Endothelial cell of umbilical vein (primary cell): ENCODE data around the gene THSD1. TPM values are rescaled to one million over a fixed set of nuclear protein-coding genes. Genes with fewer than 3 reads are reported as not detected.
"Not testable (repeated sequence)": the region's sequence is repeated elsewhere in the genome, so short reads cannot be mapped to it uniquely, and the experiment has no call there.

Experiments
- BruUV-seq: library from RNA; stranded (reverse); fragments of 400-500 nt; replicated peaks from 2 replicates; lab custom pipeline; 2021; lab: Mats Ljungman, UMichigan
- CTCF ChIA-PET: fragments of 300-600, 350-600 bp; sonication (Branson Sonifier 250); formaldehyde crosslinking; loops from one replicate; lab custom pipeline; 2021; ENCODE audit warnings: antibody characterized with exemption, inconsistent platforms; lab: Charles Lee
- POLR2A ChIA-PET: fragments of 300-600, 350-600 bp; sonication (Branson Sonifier 250); formaldehyde crosslinking; loops from one replicate; lab custom pipeline; 2021; ENCODE audit warnings: antibody characterized with exemption, inconsistent platforms; lab: Charles Lee
- DNase-seq: peaks from one replicate; pipeline ENCODE4 v3.0.0-alpha.2; 2011; ENCODE audit warnings: low read depth, low spot score
- FAIRE-seq: peaks from 2 replicates; lab custom pipeline; 2011; peaks lifted over from hg19 to GRCh38; lab: Jason Lieb, UNC
- H2AFZ ChIP-seq: 2 replicates; pipeline ENCODE4 v1.6.0; 2012; ENCODE audit warnings: low read depth, low read length, control low read depth, inconsistent platforms
- H3K27ac ChIP-seq: 2 replicates; pipeline ENCODE4 v1.5.1; 2011; ENCODE audit warnings: low read depth, mild to moderate bottlenecking, control low read depth, low read length, moderate library complexity; ENCODE audit not compliant: insufficient read depth
- H3K27me3 ChIP-seq, 2 experiments: 2 replicates each; pipeline versions ENCODE4 v1.6.0 to v1.6.1; 2011; ENCODE audit warnings: low read length in 2 of 2, mixed read lengths in 1 of 2; ENCODE audit not compliant: control insufficient read depth in 2 of 2, insufficient read depth in 2 of 2
- H3K36me3 ChIP-seq, 2 experiments: 2 replicates in 1 of 2; 3 replicates in 1 of 2; pipeline ENCODE4 v1.5.1; 2011; ENCODE audit warnings: low read length in 2 of 2, mild to moderate bottlenecking in 1 of 2, moderate library complexity in 1 of 2; ENCODE audit not compliant: control insufficient read depth in 2 of 2, insufficient read depth in 2 of 2; ENCODE audit errors: extremely low read depth in 1 of 2
- H3K4me1 ChIP-seq: 3 replicates; pipeline ENCODE4 v1.5.1; 2011; ENCODE audit warnings: mild to moderate bottlenecking, low read length; ENCODE audit not compliant: control insufficient read depth, insufficient read depth; ENCODE audit errors: extremely low read depth
- H3K4me2 ChIP-seq: 2 replicates; pipeline ENCODE4 v1.6.1; 2011; ENCODE audit warnings: low read length, control low read depth, mixed read lengths; ENCODE audit not compliant: insufficient read depth
- H3K4me3 ChIP-seq, 3 experiments: fragments of 200-600 bp in 1 of 3; sonication (generic), shearing (Covaris generic) in 1 of 3; replicated peaks in 1 of 3; 2 replicates each; pipeline ENCODE4 v1.5.1; 2011 to 2016; ENCODE audit warnings: control low read depth in 3 of 3, low read length in 3 of 3, mild to moderate bottlenecking in 2 of 3, inconsistent platforms in 1 of 3, low read depth in 1 of 3, moderate library complexity in 1 of 3; ENCODE audit not compliant: insufficient read depth in 1 of 3
- H3K79me2 ChIP-seq: 2 replicates; pipeline ENCODE4 v1.6.0; 2012; ENCODE audit warnings: low read length, inconsistent platforms; ENCODE audit not compliant: control insufficient read depth, insufficient read depth
- H3K9ac ChIP-seq: replicated peaks from 2 replicates; pipeline ENCODE3; 2011; ENCODE audit warnings: low read length, control low read depth; ENCODE audit not compliant: insufficient read depth; ENCODE audit errors: extremely low read depth
- H3K9me1 ChIP-seq: replicated peaks from 3 replicates; pipeline ENCODE4 v1.6.0; 2011; ENCODE audit warnings: mild to moderate bottlenecking, low read length; ENCODE audit not compliant: control insufficient read depth, insufficient read depth; ENCODE audit errors: extremely low read depth
- H3K9me3 ChIP-seq: replicated peaks from 2 replicates; pipeline ENCODE4 v1.5.1; 2012; ENCODE audit warnings: low read length, inconsistent platforms; ENCODE audit not compliant: control insufficient read depth, insufficient read depth
- H4K20me1 ChIP-seq: replicated peaks from 2 replicates; pipeline ENCODE3; 2011; ENCODE audit warnings: mild to moderate bottlenecking, low read length; ENCODE audit not compliant: control insufficient read depth, insufficient read depth; ENCODE audit errors: extremely low read depth
- FOS ChIP-seq: IDR thresholded peaks from 2 replicates; pipeline ENCODE4 v1.6.1; 2011; ENCODE audit warnings: mild to moderate bottlenecking, low read length, moderate library complexity, borderline replicate concordance; ENCODE audit not compliant: insufficient read depth
- POLR2A ChIP-seq: IDR thresholded peaks from 2 replicates; pipeline ENCODE4 v1.6.1; 2012; ENCODE audit warnings: low read depth, mild to moderate bottlenecking, control low read depth, low read length
- dilution Hi-C: fragments of 300-500 bp; cut with MboI; formaldehyde crosslinking; loops from one replicate; pipeline ENCODE4 v1.15.0; 2019; ENCODE audit warnings: low sequenced_read_pairs; ENCODE audit not compliant: extremely low pct_ligation_motif_present
- intact Hi-C: fragments of 100-400 bp; cut with micrococcal nuclease; formaldehyde crosslinking; loops from one replicate; pipeline ENCODE4 v1.10.0; 2022
- polyA plus RNA-seq, 4 experiments: library from polyadenylated mRNA; depleted of rRNA in 3 of 4; stranded (reverse) in 3 of 4; unstranded in 1 of 4; fragments of >200 nt; gene quantifications; 2 replicates each; pipeline versions ENCODE4 v1.2.1 to v1.2.3, GENCODE V29; 2011 to 2012; ENCODE audit warnings: missing spikeins in 1 of 4
- total RNA-seq: library from RNA; stranded (reverse); gene quantifications from 2 replicates; pipeline ENCODE4 v1.2.3, GENCODE V29; 2021

THSD1 gene
- total and polyA plus RNA-seq, 2 donors (not counting 3 experiments of a cell fraction or from before 2014, with no cell fraction given): 25.4 to 27.6 TPM

DNA sequence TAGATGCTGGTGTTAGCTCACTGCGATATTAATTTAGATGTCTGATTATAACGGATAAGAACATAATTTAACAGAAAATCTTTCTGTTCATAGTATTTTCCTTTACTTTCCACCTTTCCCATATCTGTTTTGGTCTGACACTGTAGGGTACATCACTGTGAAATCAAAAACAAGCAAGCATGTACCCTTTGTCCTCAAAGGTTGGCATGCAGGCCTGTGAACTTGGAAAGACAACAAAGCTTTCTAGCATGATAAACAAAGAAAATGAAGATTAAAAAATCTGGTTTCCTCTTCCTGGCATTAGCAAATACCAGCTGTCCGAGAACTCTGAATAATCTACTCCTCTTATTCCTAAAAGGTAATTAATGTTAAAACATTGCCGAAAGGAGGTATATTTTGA lies 31.6 kb downstream of the THSD1 start:
- H3K9me1 ChIP-seq: no peaks in the 10 kb centered on the region
- no peak for TF ChIP-seq POLR2A
- no peaks in the 10 kb centered on the region for H3K79me2 ChIP-seq
- DNase-seq (peak; percentile 64), FAIRE-seq (no peak)
- H3K9ac ChIP-seq: no peak overlapping the region
- peaks cover 2 to 11% of the 10 kb centered on the region in 2 experiments for H3K36me3 ChIP-seq
- no peaks in the 10 kb centered on the region for H3K9me3 ChIP-seq
- CTCF ChIA-PET: interaction anchor here (1.3 to 5.0 kb wide), 4 partner anchors 10 to 75 kb away, joined by 3 to 43 read pairs (median 4); partner anchors contain the start of gene VPS36
- BruUV-seq: no TSS peak
- no peak overlapping the region for H3K4me3 ChIP-seq
- intact Hi-C loops: loop anchor here (2.0 kb wide), 1 partner anchor 30 kb away; no protein-coding TSS in a partner anchor
- H3K27me3 ChIP-seq: no peaks in the 10 kb centered on the region
- H2AFZ ChIP-seq: no peak overlapping the region
- no peaks in the 10 kb centered on the region for H4K20me1 ChIP-seq
- dilution Hi-C loops: no loop called here
- H3K4me2 ChIP-seq: peak overlapping the region; percentile 4
- H3K4me1 ChIP-seq: peaks cover 34% of the 10 kb centered on the region
- no peak overlapping the region for H3K27ac ChIP-seq
- POLR2A ChIA-PET: interaction anchor here (1.6 kb wide), 1 partner anchor 76 kb away, joined by 4 read pairs; the partner anchor contains the start of gene VPS36

GRCh38 chr13:52373277-52373676 lies 32.7 kb downstream of the THSD1 start:
- H3K4me2 ChIP-seq, dilution Hi-C loops, H4K20me1 ChIP-seq, H2AFZ ChIP-seq, H3K27me3 ChIP-seq, H3K4me3 ChIP-seq, H3K79me2 ChIP-seq, H3K9me3 ChIP-seq, H3K9me1 ChIP-seq, H3K9ac ChIP-seq, BruUV-seq, H3K36me3 ChIP-seq, H3K27ac ChIP-seq: not testable (repeated sequence)
- peaks cover 34% of the 10 kb centered on the region for H3K4me1 ChIP-seq
- DNase-seq (peak; percentile 13), FAIRE-seq (peak; percentile 65)
- CTCF ChIA-PET: interaction anchor here (1.3 to 5.0 kb wide), 2 partner anchors 20 to 77 kb away, joined by 3 to 43 read pairs; partner anchors contain the start of gene VPS36
- POLR2A ChIA-PET: interaction anchor here (1.6 kb wide), 1 partner anchor 77 kb away, joined by 4 read pairs; the partner anchor contains the start of gene VPS36
- intact Hi-C loops: loop anchor here (2.0 kb wide), 1 partner anchor 56 kb away; no protein-coding TSS in a partner anchor
- peak; percentile 61 for TF ChIP-seq FOS
